T1000 (cell line): ENCODE data around the gene EAF1.
"Not testable (repeated sequence)": the region's sequence is repeated elsewhere in the genome, so short reads cannot be mapped to it uniquely, and the experiment has no call there.

Experiments used
- DNase-seq: peaks from one replicate; lab custom pipeline; 2025; ENCODE audit warnings: mixed read lengths; lab: John Stamatoyannopoulos, UW

EAF1 gene

DNA sequence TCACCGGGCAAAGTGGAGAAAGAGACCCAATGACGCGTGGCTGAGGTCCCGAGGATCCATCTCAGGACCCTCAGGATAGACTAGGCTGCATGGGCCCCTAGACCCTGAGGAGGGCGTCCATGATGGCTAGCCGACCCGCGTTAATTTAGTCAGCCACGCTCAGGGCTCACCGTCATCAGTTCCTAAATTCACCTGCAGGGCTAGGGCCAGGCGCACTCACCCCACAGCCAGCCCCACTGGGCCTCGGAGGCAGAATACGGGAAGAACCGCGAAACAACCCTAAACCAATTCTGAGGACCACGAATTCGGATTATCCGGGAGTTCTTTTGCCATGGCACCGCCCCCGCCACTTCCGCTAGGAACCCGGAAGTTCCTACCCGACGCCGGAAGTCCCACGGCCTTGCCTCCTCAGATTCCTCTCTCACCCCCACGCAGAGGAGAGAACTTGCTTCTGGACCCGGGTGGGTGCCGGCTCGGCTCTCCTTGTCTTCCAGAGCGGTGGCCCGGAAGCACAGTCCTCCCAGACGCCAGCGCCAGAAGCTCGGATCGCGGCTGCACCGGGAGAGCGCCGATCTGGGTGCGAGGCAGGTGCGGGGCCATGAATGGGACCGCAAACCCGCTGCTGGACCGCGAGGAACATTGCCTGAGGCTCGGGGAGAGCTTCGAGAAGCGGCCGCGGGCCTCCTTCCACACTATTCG is at the start of gene EAF1, which contains the start of gene METTL6:
TSS of gene EAF1 (plus strand) at position 417 of the 699 bp plus-strand sequence. CDS start at position 599, 182 bp downstream.
TSS of gene METTL6 (minus strand) at position 363 of the 699 bp plus-strand sequence. CDS start 1,033 bp downstream, outside the sequence.
- peak; percentile 55 for DNase-seq

DNA sequence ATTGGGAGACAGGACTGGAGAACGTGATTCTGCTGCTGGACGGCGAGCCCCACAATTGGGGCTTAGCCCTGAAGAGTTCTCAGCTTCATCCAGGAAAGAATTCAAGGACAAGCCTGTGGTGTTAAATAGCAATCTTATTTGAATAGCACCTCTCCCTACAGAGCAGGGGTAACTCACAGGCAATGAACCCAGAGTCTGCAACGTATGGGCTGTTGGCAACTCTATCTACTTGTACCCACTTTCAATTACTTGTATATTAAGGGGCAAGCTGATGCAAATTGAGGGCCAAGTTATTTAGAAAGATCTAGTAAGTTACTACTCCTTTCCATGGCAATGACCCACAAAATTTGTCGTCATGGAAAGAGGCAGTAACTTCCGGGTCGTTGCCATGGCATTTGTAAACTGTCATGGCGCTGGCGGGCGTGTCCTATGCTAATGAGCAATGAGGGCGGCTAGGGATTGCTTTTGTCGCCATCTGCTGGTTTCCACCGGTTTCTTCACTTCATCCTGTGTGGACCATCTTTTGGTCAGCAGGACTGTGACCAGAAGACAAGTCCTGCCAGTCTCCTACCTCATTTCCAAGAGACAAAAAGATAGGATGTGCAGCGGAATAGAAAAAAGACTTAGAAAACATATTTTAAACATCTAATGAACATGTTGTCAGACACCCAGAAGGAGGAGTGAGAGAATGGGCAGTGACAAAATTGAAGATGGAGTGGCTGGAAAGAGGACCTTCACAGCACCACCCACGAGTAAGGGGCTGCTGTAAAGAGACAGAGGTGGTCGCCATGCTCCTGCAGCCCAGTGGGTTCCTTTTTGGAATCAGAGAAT is 49.2 kb upstream of the EAF1 start:
- DNase-seq = peak; percentile 90

DNA sequence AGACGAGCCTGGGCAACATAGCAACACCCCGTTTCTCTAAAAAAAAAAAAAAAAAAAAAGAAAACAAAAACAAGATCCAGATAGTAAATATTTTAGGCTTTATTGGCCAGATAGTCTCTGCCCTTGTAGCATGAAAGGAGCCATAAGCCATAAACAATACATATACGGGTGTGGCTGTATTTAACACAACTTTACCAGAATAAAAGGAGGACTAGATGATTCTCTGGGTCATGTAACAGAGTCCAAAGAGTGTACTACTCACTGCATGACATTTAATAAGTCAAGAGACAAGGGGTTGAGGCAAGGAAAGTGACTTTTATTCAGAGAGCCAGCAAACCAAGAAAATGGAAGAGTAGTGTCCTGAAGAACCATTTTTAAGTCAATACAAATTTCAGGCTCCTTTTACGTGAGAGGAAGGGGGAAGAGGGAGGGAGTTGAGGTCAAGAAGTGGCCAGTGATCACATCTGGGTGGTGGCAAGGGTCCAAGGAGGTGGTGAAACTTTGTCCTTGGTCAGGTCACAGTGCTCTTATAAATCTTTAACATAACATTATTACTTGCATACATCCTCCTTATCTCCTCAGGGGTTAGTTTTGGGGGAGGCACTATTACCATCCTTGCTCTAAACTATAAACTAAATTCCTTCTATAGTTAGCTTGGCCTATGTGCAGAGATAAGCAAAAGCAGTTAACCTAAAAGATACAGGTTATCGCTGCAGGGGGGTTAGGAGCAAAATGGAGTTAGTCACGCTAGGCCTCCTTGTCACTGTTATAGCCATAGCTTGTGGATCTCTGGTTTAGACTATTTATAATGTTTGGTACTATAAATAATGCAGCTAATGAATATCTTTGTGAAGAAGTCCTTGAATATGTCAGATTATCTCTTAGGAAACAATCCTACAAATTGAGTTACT is 46.2 kb upstream of the EAF1 start:
- no peak for DNase-seq

DNA sequence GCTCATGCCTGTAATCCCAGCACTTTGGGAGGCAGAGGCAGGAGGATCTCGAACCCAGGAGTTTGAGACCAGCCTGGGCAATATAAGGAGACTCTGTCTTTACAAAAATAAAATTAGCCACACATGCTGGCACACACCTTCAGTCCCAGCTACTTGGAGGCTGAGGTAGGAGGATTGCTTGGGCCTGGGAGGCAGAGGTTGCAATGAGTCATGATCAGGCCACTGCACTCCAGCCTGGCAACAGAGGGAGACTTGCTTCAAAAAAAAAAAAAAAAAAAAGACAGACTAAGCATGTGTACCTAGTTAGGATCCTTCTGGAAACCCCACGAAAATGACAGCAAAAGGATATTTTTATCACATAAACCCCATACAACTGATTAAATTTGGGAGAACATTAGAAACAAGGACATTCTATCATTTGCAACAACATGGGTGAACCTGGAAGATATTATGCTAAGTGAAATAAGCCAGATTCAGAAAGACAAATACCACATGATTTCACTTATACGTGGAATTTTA is 44.9 kb upstream of the EAF1 start:
- DNase-seq = no peak

DNA sequence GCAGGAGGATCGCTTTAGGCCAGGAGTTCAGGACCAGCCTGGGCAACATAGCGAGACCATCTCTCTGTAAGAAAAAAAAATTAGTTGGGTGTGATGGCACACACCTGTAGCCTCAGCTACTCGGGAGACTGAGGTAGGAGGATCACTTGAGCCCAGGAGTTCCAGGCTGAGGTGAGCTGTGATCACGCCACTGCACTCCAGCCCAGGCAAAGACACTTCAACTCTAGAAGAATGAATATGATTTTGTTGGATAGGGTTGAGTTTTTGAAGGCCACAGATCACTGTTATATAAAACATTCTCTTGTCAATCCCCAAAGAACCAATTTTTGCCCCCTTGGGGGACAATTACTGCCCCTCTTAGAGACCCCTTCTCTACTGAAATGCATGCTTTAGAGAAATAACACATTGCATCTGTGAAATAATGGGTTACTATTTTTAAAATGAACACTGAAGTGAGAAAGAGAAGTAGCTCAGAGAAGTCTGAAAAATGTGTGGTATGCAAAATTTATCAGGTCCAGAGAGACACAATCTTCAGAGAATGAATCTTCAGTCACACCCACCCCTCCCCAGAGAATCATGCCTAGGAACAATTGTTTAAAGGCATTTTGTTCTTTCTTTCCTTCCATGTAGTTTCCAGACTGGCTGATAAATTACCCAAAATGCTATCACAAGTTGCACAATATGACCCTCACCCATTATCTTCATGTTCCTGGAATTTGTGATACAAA is 42.7 kb upstream of the EAF1 start:
- no peak for DNase-seq

DNA sequence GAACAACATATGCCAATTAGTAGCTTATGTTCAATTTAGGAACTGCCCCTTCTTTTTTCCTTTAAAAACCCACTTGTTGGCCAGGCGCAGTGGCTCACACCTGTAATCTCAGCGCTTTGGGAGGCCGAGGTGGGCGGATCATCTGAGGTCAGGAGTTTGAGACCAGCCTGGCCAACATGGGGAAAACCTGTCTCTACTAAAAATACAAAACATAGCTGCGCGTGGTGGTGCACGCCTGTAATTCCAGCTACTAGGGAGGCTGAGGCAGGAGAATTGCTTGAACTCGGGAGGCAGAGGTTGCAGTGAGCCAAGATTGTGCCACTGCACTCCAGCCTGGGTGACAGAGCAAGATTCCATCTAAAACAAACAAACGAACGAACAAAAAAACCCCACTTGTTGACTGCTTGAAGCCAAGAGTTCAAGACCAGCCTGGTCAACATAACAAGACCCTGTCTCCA is 42.1 kb upstream of the EAF1 start:
- DNase-seq = not testable (repeated sequence)

DNA sequence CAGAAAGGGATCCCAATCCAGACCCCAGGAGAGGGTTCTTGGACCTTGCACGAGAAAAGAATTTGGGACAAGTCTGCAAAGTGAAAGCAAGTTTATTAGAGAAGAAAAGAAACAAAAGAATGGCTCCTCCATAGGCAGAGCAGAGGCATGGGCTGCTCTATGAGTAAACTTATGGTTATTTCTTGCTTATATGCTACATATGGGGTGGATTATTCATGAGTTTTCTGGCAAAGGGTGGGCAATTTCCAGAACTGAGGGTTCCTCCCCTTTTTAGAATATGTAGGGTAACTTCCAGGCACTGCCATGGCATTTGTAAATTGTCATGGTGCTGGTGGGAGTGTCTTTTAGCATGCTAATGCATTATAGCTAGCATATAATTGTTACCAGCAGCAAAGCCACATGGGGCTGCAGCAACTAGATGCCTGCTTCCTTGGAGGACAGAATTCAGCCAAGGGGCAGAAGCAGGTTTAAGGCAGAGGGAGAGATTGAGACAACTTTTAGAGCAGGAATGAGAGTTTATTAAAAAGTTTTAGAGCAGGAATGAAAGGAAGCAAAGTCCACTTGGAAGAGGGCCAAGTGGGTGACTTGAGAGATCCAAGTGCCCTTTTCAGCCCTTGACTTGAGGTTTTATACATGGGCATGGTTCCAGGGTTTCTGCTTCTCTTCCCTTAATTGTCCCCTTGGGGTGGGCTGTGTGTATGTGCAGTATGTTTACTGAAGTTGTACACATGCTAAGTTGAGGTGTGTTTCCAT is 41.3 kb upstream of the EAF1 start:
- DNase-seq = no peak

DNA sequence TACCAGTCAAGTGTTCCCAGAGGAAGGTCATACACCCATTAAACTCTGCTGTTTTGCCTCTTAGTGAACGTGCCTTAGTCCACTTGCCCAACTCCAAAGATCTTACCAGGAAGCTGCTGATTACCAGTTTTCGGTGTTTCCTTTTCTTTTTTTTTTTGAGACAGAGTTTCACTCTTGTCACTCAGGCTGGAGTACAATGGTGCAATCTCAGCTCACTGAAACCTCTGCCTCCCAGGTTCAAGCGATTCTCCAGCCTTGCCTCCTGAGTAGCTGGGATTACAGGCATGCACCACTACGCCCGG is 40.8 kb upstream of the EAF1 start:
- not testable (repeated sequence) for DNase-seq

DNA sequence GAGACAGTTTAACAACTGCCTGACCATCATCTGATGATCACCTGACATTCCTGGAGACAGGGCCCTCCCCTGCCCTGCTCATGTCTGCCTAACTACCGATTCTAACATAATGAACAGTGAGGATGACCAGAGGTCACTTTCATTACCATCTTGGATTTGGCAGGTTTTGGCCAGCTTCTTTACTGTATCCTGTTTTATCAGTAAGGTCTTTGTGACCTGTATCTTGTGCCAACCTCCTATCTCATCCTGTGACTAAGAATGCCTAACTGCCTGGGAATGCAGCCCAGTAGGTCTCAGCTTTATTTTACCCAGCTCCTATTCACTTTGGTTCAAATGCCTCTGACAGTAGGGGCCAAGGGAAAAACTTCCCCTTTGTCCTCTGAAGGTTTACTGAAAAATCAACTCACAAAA is 40.2 kb upstream of the EAF1 start:
- no peak for DNase-seq

DNA sequence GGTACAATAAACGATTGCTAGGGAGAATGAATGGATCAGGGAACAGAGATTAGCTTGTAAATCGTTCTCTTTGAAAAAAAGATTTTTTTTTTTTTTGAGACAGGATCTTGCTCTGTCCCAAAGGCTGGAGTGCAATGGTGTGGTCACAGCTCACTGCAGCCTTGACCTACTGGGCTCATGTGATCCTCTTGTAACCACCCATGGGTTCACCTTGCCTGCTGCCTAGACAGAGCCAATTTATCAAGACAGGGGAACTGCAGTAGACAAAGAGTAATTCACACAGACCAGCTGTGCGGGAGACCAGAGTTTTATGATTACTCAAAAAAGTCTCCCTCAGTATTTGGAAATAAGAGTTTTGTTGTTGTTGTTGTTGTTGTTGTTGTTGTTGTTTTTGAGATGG is 39.7 kb upstream of the EAF1 start:
- DNase-seq = no peak

DNA sequence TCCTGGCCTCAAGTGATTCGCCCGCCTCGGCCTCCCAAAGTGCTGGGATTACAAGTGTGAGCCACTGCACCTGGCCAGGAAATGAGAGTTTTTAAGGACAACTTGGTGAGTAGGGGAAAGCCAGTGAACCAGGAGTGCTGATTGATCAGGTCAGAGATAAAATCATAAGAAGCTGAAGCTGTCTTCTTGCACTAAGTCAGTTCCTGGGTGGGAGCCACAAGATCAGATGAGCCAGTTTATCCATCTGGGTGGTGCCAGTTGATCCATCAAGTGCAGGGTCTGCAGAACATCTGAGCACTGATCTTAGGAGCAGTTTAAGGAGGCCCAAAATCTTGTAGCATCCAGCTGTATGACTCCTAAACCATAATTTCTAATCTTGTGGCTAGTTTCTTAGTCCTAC is 39.1 kb upstream of the EAF1 start:
- DNase-seq = not testable (repeated sequence)

DNA sequence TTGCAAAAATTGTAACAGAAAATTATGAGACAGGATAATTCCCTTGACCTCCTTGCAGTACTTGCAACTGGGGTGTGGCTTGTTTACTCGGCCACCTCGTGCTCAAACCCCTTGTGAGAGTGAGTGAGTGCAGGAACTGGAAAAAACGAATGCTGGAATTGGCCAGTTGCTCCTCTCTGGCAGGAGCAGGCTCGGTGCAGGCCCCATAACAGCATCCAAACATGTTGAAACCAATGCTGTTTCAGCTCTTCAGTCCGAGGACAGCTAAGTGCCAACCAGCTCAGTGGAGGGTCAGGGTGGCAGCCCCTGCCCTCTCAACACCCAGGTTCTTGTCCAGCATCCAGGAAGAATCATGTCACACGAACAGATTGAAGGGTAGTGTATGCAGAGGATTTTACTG is 36.9 kb upstream of the EAF1 start:
- no peak for DNase-seq

DNA sequence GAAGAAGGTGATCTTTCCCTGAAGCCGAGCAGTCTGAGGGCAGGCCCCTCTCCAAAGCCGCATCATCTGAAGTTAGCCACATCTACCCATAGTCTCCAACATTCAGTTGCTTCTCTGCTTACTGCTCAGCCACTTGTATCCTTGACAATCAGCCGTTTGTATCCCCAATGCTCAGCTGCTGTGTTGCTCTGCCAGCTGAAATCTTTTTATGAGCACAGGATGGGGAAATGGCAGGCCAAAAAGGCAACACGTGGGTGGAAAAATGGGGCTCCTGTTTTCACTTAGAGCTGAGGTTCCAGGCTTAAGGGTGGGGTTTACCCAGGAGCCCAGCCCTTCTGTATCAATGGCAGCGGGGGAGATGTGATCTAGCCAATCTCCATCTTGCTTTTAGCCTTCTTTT is 36.4 kb upstream of the EAF1 start:
- DNase-seq = no peak

DNA sequence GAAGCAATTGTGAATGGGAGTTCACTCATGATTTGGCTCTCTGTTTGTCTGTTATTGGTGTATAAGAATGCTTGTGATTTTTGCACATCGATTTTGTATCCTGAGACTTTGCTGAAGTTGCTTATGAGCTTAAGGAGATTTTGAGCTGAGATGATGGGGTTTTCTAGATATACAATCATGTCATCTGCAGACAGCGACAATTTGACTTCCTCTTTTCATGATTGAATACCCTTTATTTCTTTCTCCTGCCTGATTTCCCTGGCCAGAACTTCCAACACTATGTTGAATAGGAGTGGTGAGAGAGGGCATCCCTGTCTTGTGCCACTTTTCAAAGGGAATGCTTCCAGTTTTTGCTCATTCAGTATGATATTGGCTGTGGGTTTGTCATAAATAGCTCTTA is 34.1 kb upstream of the EAF1 start:
- DNase-seq = not testable (repeated sequence)

DNA sequence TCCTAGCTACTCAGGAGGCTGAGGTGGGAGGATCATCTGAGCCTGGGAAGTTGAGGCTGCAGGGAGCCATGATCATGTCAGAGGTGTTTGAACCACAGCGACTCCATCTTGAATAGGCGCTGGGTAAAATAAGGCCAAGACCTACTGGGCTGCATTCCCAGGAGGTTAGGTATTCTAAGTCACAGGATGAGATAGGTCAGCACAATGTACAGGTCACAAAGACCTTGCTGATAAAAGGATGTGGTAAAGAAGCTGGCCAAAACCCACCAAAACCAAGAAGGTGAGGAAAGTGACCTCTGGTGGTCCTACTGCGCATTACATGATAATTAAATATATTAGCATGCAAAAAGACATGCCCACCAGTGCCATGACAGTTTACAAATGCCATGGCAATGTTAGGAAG is 28.7 kb upstream of the EAF1 start:
- DNase-seq = not testable (repeated sequence)

DNA sequence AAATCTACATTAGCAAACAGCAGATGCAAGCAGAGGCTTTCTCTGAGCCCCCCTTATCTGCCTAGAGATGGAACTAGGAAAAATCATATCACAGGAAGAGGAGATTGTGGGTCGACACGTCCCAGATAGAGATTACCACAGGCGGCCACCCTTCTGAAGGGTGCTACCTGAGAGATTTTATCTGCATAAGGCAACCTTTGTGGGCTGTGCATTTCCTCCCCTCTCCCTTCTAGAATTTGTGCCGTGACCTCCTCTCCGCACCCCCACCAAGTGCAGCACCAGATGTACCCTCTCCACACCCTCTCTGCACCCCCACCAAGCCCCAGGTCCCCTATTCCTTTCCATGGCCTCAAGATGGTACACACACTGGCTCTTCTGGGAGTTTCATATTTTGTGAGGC is 27.4 kb upstream of the EAF1 start:
- DNase-seq = no peak

DNA sequence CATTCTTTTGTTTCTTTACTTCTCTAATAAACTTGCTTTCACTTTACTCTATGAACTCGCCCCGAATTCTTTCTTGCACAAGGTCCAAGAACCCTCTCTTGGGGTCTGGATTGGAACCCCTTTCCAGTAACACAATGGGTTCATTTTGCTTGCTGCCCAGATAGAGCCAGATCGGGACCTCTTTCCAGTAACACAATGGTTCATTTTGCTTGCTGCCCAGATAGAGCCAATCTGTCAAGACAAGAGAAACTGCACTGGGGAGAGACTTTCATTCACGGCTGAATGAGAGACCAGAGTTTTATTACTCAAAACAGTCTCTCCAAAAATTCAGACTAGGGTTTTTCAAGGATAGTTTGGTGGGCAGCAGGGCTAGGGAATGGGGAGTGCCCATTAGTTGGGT is 25.5 kb upstream of the EAF1 start:
- DNase-seq = no peak

DNA sequence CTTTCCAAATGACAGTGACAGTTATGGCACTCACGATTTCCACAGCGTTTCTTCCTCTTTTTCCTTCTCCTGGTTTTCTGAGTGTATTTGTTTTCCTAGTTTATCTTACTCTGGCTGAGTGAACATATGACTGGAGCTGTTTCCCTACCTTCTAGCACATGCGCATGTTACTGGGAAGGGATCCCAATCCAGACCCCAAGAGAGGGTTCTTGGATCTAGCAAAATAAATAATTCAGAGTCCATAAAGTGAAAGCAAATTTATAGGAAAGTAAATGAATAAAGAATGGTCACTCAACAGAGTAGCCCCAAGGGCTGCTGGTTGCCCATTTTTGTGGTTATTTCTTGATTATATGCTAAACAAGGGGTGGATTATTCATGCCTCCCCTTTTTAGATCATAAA is 23.9 kb upstream of the EAF1 start:
- DNase-seq = no peak

DNA sequence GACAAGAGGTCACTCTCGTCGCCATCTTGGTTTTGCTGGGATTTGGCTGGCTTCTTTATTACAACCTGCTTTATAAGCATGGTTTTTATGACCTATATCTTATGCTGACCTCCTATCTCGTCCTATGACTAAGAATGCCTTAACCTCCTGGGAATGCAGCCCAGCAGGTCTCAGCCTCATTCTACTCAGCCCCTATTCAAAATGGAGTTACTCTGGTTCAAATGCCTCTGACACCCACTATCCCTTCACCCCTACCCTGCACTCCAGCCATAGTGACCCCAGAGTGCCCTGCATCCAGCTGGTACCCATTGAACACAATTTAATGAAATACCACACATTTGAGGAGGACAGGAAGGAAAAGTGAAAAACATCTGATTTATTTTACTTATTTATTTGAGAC is 23.4 kb upstream of the EAF1 start:
- no peak for DNase-seq

DNA sequence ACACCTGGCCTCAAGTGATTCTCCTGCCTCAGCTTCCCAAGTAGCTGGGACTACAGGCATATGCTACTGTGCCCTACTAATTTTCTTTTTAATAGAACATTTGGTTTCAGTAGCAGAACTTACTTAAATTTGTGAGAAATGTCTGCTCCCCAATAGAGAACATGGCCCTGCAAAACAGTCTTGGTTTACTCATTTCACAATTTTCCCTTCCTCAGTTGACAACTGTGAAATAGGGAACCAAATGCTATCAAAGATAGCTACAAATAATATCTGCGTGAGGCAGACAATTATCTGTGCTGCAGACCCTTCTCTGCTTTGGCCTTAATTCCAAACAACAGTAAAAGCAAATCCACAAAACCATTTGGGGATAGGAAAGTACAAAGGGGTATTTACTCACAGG is 22.6 kb upstream of the EAF1 start:
- DNase-seq = no peak
